ENCODE measurements around the gene DXO.

GRCh38 chr6:31948306-31948705 is 23.6 kb downstream of the DXO start:
- TF ChIP-seq ZNF766 (CRISPR knock-in tag; IDR thresholded peaks at IDR 0.05; ENCODE audit: borderline replicate concordance) (no peak), FOSL2 (CRISPR knock-in tag; IDR thresholded peaks at IDR 0.05) (no peak), RFXANK (CRISPR knock-in tag; IDR thresholded peaks at IDR 0.05) (no peak), ARNTL (CRISPR knock-in tag; IDR thresholded peaks at IDR 0.05) (no peak)
- TF ChIP-seq, protein P1, sequence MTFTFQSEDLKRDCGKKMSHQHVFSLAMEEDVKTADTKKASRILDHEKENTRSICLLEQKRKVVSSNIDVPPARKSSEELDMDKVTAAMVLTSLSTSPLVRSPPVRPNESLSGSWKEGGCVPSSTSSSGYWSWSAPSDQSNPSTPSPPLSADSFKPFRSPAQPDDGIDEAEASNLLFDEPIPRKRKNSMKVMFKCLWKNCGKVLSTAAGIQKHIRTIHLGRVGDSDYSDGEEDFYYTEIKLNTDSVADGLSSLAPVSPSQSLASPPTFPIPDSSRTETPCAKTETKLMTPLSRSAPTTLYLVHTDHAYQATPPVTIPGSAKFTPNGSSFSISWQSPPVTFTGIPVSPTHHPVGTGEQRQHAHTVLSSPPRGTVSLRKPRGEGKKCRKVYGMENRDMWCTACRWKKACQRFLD (CRISPR knock-in tag; IDR thresholded peaks at IDR 0.05; ENCODE audit: borderline replicate concordance), result no peak

All from HepG2 (cell line).